Gastroesophageal sphincter (tissue), 3 donors: ENCODE results near the gene USHBP1.
A peak's percentile ranks its signal among the peaks of the same experiment; 100 is the strongest.

Experiments used
- EP300 ChIP-seq: sonication (generic); formaldehyde crosslinking; IDR thresholded peaks from one replicate; pipeline ENCODE4 v1.6.1; 2017; ENCODE audit warnings: antibody characterized with exemption, mild to moderate bottlenecking
- POLR2A ChIP-seq, 2 donors: fragments of 450-650 bp; IDR thresholded peaks; one replicate each; pipeline ENCODE4 v1.6.1; 2017; ENCODE audit warnings: antibody characterized with exemption in 2 of 2, mild to moderate bottlenecking in 2 of 2, moderate library complexity in 1 of 2
- POLR2AphosphoS5 ChIP-seq: sonication (generic); formaldehyde crosslinking; IDR thresholded peaks from one replicate; pipeline ENCODE4 v1.6.1; 2017; ENCODE audit warnings: antibody characterized with exemption
- TF ChIP-seq, protein P1 (sequence below), 4 experiments: fragments of 200-600 bp in 2 of 4; fragments of 450-650 bp in 2 of 4; sonication (generic) in 1 of 4; IDR thresholded peaks; one replicate each; pipeline ENCODE4 v1.5.1; 2017 to 2019; ENCODE audit warnings: antibody characterized with exemption in 4 of 4, mild to moderate bottlenecking in 2 of 4, moderate library complexity in 2 of 4

- TF ChIP-seq POLR2AphosphoS5 (peak; percentile 97), POLR2A (IDR thresholded peaks at IDR 0.05) (no peak), EP300 (no peak)
- TF ChIP-seq, protein P1, sequence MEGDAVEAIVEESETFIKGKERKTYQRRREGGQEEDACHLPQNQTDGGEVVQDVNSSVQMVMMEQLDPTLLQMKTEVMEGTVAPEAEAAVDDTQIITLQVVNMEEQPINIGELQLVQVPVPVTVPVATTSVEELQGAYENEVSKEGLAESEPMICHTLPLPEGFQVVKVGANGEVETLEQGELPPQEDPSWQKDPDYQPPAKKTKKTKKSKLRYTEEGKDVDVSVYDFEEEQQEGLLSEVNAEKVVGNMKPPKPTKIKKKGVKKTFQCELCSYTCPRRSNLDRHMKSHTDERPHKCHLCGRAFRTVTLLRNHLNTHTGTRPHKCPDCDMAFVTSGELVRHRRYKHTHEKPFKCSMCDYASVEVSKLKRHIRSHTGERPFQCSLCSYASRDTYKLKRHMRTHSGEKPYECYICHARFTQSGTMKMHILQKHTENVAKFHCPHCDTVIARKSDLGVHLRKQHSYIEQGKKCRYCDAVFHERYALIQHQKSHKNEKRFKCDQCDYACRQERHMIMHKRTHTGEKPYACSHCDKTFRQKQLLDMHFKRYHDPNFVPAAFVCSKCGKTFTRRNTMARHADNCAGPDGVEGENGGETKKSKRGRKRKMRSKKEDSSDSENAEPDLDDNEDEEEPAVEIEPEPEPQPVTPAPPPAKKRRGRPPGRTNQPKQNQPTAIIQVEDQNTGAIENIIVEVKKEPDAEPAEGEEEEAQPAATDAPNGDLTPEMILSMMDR (IDR thresholded peaks at IDR 0.05), result no peak
Measured at GRCh38 chr19:17305216-17305516, 40.6 kb upstream of the USHBP1 start.
